ENCODE measurements around the gene FAAP20. TPM values are rescaled to one million over a fixed set of nuclear protein-coding genes. Genes with fewer than 3 reads are reported as not detected.

The FAAP20 gene
- total and polyA plus RNA-seq, 2 experiments from 2014 or later, result 79.1 to 167 TPM

DNA sequence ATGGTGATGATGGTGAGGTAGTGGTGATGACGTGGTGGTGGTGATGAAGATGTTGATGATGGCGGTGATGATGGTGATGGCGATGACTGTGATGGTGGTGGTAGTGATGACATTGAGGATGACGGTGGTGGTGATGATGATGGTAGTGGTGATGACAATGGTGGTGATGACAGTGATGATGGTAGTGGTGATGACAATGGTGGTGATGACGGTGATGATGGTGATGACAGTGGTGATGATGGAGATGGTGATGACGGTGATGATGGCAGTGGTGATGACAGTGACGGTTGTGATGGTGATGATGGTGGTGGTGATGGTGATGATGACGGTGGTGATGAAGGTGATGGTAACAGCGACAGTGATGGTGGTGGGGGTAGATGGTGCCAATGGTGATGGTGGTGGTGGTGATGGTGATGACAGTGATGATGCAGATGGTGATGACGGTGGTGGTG, 39.4 kb downstream of the FAAP20 start (continued):
- TF ChIP-seq, protein P1, sequence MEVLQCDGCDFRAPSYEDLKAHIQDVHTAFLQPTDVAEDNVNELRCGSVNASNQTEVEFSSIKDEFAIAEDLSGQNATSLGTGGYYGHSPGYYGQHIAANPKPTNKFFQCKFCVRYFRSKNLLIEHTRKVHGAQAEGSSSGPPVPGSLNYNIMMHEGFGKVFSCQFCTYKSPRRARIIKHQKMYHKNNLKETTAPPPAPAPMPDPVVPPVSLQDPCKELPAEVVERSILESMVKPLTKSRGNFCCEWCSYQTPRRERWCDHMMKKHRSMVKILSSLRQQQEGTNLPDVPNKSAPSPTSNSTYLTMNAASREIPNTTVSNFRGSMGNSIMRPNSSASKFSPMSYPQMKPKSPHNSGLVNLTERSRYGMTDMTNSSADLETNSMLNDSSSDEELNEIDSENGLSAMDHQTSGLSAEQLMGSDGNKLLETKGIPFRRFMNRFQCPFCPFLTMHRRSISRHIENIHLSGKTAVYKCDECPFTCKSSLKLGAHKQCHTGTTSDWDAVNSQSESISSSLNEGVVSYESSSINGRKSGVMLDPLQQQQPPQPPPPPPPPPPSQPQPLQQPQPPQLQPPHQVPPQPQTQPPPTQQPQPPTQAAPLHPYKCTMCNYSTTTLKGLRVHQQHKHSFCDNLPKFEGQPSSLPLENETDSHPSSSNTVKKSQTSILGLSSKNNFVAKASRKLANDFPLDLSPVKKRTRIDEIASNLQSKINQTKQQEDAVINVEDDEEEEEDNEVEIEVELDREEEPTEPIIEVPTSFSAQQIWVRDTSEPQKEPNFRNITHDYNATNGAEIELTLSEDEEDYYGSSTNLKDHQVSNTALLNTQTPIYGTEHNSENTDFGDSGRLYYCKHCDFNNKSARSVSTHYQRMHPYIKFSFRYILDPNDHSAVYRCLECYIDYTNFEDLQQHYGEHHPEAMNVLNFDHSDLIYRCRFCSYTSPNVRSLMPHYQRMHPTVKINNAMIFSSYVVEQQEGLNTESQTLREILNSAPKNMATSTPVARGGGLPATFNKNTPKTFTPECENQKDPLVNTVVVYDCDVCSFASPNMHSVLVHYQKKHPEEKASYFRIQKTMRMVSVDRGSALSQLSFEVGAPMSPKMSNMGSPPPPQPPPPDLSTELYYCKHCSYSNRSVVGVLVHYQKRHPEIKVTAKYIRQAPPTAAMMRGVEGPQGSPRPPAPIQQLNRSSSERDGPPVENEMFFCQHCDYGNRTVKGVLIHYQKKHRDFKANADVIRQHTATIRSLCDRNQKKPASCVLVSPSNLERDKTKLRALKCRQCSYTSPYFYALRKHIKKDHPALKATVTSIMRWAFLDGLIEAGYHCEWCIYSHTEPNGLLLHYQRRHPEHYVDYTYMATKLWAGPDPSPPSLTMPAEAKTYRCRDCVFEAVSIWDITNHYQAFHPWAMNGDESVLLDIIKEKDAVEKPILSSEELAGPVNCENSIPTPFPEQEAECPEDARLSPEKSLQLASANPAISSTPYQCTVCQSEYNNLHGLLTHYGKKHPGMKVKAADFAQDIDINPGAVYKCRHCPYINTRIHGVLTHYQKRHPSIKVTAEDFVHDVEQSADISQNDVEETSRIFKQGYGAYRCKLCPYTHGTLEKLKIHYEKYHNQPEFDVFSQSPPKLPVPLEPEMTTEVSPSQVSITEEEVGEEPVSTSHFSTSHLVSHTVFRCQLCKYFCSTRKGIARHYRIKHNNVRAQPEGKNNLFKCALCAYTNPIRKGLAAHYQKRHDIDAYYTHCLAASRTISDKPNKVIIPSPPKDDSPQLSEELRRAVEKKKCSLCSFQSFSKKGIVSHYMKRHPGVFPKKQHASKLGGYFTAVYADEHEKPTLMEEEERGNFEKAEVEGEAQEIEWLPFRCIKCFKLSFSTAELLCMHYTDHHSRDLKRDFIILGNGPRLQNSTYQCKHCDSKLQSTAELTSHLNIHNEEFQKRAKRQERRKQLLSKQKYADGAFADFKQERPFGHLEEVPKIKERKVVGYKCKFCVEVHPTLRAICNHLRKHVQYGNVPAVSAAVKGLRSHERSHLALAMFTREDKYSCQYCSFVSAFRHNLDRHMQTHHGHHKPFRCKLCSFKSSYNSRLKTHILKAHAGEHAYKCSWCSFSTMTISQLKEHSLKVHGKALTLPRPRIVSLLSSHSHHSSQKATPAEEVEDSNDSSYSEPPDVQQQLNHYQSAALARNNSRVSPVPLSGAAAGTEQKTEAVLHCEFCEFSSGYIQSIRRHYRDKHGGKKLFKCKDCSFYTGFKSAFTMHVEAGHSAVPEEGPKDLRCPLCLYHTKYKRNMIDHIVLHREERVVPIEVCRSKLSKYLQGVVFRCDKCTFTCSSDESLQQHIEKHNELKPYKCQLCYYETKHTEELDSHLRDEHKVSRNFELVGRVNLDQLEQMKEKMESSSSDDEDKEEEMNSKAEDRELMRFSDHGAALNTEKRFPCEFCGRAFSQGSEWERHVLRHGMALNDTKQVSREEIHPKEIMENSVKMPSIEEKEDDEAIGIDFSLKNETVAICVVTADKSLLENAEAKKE (CRISPR knock-in tag; IDR thresholded peaks at IDR 0.05), result no peak
- TF ChIP-seq EZH2 (IDR thresholded peaks at IDR 0.05; ENCODE audit: low read depth, unreplicated experiment), result no peak
- TF ChIP-seq CREB1 (CRISPR knock-in tag; IDR thresholded peaks at IDR 0.05; ENCODE audit: low read depth), result no peak
- TF ChIP-seq, protein P2, sequence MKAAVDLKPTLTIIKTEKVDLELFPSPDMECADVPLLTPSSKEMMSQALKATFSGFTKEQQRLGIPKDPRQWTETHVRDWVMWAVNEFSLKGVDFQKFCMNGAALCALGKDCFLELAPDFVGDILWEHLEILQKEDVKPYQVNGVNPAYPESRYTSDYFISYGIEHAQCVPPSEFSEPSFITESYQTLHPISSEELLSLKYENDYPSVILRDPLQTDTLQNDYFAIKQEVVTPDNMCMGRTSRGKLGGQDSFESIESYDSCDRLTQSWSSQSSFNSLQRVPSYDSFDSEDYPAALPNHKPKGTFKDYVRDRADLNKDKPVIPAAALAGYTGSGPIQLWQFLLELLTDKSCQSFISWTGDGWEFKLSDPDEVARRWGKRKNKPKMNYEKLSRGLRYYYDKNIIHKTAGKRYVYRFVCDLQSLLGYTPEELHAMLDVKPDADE (IDR thresholded peaks at IDR 0.05), result no peak
- no peak for TF ChIP-seq ZNF331 (CRISPR knock-in tag; IDR thresholded peaks at IDR 0.05; ENCODE audit: low read depth)

DNA sequence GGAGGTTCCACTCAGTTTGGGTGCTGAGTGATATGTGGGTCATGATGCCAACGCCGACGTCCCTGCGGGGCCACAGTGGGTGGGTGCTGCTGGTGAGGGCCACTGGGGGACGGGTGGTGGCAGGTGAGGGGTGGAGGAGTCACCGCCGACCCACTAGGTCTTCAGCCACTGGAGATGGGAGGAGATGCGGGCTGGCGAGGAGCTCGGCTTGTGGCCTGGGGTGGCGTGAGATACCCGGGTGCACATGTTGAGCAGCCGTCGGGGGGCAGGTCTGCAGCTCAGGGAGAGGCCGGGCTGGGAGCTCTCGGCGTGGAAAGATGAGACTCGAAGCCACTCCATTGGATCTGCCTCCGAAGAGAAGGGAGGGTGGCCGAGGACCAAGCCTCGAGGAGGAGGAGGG, 40.5 kb downstream of the FAAP20 start:
- H3K4me3 ChIP-seq, result no peak overlapping the region
- peaks cover 4% of the 10 kb centered on the region for H3K27me3 Mint-ChIP-seq (ENCODE audit: insufficient read depth, low read depth, poor library complexity)
- no peak overlapping the region for H3K4me2 ChIP-seq
- no peak overlapping the region for H3K27ac Mint-ChIP-seq
- no peaks in the 10 kb centered on the region; the same call in 2 of the 3 replicates for H3K9me3 Mint-ChIP-seq
- DNase-seq (ENCODE audit: low spot score) (no peak), ATAC-seq (no peak)
- H3K79me2 ChIP-seq (replicated peaks; ENCODE audit: insufficient read depth), result peaks cover 6% of the 10 kb centered on the region; the same call in 1 of the 2 replicates
- H3K4me1 Mint-ChIP-seq, result no peaks in the 10 kb centered on the region
- H3K4me1 ChIP-seq (ENCODE audit: insufficient read depth), result no peaks in the 10 kb centered on the region
- no peaks in the 10 kb centered on the region for H3K27me3 ChIP-seq (ENCODE audit: insufficient read depth)
- H4K20me1 ChIP-seq (replicated peaks; ENCODE audit: insufficient read depth), result no peaks in the 10 kb centered on the region; the same call in 1 of the 2 replicates
- peaks cover 10% of the 10 kb centered on the region; the same call in 1 of the 2 replicates for H3K9me2 ChIP-seq (ENCODE audit: insufficient read depth)
- no peaks in the 10 kb centered on the region; the same call in 1 of the 2 replicates for H3K36me3 ChIP-seq (ENCODE audit: insufficient read depth)
- no peak overlapping the region for H3K27ac ChIP-seq (ENCODE audit: low read depth)
- peaks cover 39% of the 10 kb centered on the region for H3K36me3 Mint-ChIP-seq (ENCODE audit: low read depth)
- H3K4me3 Mint-ChIP-seq, result no peak overlapping the region
- no peak overlapping the region for H2AFZ ChIP-seq
- H3F3A ChIP-seq (replicated peaks; ENCODE audit: low read depth), result no peaks in the 10 kb centered on the region
- TF ChIP-seq NANOG (IDR thresholded peaks at IDR 0.05; ENCODE audit: borderline replicate concordance) (no peak), POLR2AphosphoS5 (IDR thresholded peaks at IDR 0.05; ENCODE audit: low read depth) (no peak), JUNB (IDR thresholded peaks at IDR 0.05; ENCODE audit: unreplicated experiment) (no peak), STAT1 (IDR thresholded peaks at IDR 0.05; ENCODE audit: unreplicated experiment) (no peak), EZH2phosphoT487 (IDR thresholded peaks at IDR 0.05; ENCODE audit: unreplicated experiment) (no peak)
- TF ChIP-seq, protein P3, sequence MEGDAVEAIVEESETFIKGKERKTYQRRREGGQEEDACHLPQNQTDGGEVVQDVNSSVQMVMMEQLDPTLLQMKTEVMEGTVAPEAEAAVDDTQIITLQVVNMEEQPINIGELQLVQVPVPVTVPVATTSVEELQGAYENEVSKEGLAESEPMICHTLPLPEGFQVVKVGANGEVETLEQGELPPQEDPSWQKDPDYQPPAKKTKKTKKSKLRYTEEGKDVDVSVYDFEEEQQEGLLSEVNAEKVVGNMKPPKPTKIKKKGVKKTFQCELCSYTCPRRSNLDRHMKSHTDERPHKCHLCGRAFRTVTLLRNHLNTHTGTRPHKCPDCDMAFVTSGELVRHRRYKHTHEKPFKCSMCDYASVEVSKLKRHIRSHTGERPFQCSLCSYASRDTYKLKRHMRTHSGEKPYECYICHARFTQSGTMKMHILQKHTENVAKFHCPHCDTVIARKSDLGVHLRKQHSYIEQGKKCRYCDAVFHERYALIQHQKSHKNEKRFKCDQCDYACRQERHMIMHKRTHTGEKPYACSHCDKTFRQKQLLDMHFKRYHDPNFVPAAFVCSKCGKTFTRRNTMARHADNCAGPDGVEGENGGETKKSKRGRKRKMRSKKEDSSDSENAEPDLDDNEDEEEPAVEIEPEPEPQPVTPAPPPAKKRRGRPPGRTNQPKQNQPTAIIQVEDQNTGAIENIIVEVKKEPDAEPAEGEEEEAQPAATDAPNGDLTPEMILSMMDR (conservative IDR thresholded peaks at IDR 0.05; ENCODE audit: low read depth in 2 of 2), result no peak
- TF ChIP-seq, protein P4, sequence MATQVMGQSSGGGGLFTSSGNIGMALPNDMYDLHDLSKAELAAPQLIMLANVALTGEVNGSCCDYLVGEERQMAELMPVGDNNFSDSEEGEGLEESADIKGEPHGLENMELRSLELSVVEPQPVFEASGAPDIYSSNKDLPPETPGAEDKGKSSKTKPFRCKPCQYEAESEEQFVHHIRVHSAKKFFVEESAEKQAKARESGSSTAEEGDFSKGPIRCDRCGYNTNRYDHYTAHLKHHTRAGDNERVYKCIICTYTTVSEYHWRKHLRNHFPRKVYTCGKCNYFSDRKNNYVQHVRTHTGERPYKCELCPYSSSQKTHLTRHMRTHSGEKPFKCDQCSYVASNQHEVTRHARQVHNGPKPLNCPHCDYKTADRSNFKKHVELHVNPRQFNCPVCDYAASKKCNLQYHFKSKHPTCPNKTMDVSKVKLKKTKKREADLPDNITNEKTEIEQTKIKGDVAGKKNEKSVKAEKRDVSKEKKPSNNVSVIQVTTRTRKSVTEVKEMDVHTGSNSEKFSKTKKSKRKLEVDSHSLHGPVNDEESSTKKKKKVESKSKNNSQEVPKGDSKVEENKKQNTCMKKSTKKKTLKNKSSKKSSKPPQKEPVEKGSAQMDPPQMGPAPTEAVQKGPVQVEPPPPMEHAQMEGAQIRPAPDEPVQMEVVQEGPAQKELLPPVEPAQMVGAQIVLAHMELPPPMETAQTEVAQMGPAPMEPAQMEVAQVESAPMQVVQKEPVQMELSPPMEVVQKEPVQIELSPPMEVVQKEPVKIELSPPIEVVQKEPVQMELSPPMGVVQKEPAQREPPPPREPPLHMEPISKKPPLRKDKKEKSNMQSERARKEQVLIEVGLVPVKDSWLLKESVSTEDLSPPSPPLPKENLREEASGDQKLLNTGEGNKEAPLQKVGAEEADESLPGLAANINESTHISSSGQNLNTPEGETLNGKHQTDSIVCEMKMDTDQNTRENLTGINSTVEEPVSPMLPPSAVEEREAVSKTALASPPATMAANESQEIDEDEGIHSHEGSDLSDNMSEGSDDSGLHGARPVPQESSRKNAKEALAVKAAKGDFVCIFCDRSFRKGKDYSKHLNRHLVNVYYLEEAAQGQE (IDR thresholded peaks at IDR 0.05; ENCODE audit: unreplicated experiment), result no peak
